ENCODE measurements around the gene CAMK1D.
"Not testable (repeated sequence)": the region's sequence is repeated elsewhere in the genome, so short reads cannot be mapped to it uniquely, and the experiment has no call there.

Gene CAMK1D

DNA sequence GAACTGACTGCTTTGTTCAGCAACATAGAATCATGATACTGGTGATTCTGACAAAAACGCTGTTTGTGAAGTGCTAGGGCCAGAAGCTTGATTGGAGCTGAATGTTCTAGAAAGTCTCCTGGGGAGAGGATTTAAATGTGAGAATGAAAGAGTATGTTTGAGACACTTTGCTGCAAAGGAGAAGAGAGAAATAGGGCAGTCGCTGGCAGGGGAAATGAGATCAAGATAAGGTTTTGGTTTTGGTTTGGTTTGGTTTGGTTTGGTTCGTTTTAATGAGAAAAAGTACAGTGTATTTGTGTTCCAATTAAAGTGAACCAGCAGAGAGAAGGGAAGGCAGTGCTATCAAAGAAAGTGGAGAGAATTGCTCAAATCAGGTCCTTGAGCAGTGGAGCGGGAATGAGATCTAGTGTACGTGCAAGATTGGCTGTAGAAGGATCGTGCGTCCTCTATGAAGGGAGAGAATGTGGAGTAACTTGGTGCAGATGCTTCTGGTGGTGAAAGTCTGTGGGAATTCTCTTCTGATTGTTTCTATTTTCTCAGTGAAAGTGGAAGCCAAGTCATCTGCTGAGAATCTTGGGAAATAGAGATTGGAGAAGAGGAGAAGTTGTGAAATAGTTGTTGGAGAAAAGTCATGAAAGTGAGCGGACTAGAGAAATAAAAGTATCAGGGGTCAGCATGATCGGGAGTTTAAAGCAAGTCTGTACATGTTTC is 381.6 kb downstream of the CAMK1D start:
- no peak for DNase-seq

DNA sequence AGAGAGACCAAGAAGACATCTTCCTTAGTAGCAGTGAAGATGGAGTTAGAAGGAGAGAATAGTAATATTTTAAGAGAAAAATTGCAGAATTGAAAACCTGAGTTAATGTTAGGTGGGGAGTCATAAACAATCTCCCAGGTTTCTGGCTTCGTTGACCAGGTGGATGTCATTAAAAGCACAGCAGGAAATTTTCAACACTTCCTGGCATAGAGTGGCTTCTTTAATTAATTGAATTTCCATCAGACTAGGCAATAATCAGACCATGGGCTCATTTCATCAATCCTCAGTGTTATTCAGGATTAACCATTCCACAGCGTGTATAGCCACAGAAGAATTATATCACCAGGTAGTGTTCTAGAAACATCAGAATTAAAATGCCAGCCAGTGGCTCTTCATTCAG is 383.9 kb downstream of the CAMK1D start:
- no peak for DNase-seq

DNA sequence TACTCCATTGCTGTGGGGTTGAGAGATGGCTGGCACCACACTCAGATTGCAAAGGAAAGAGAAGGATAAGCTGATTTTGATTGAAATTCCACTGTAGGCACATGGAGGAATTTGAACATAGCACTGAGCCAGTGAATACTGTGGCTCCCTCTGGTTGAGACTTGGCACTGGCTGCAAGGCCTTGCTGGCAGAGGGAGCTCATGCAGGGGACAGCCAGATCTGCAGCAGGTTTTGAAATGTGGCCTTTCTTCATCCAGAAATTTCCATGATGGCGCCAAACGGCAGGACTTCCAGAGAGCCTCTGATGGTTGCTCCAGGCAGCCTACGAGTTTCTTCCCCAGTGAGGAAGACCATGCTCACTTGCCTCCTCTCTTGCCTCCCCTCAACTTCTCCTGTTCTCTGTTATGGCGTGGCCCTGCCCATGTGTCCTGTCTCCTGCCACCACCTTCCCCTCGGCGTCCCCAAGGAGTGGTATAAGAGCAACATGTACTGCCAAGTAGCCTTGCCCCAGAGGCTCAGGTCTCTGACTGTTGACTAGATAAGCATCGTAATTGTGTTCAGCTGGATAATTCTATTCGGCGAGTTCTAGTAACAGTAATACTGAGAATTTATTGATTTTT is 386.6 kb downstream of the CAMK1D start:
- no peak for DNase-seq

DNA sequence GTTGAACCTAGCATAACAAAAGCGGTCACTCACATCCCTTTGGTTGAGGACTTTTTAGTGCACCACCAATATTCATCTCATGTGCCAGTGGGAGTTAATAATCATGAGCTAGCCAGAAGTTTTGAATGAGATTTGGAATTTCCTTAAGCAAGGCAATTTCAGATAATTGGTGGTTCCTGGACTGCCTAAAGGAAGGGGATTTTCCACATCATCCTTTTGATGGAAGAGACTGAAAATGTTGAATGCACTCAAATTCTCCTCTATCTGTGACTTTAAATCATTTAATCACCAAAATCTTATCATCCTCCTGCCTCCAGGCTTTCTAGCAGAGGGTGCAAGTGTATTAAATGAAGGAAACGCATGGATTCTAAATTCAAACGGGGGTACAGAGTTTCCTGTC is 391.5 kb downstream of the CAMK1D start:
- DNase-seq: no peak

DNA sequence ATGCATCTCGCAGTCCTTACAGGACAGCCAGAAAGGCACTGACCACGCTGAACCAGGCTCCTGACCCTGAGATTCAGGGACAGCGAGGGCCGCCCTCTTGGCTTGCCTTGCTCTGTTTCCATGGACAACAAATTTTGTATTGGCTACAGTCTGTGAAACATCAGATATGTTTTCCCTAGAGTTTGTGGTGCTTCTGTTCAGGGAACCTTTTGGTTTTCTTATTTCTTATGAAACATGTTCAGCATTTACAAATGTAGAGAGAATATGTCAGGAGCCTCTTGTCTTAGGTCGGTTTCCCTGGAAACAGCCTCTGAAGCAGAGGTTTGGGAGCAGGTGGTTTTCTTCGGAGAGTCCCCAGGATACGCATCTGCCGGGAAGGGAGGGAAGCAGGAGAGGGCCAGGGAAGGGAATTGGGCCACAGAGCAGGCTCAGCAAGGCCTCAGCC is 392.0 kb downstream of the CAMK1D start:
- DNase-seq: no peak

DNA sequence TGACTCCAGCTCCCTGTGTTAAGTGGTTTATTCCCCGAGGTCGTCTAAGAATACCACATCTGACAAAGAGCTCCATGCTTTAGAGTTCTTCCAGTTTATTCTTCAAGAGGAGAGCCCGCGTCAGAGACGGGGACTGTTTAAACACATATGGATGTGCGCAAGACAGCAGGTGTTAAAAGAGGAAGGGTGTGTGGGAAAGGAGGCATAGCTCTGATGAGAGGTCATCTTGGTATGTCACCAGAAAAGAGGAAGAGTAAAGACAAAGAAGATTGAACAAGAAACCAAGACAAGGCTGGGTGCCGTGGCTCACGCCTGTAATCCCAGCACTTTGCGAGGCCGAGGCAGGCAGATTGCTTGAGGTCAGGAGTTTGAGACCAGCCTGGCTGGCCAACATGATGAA is 393.4 kb downstream of the CAMK1D start:
- no peak for DNase-seq

DNA sequence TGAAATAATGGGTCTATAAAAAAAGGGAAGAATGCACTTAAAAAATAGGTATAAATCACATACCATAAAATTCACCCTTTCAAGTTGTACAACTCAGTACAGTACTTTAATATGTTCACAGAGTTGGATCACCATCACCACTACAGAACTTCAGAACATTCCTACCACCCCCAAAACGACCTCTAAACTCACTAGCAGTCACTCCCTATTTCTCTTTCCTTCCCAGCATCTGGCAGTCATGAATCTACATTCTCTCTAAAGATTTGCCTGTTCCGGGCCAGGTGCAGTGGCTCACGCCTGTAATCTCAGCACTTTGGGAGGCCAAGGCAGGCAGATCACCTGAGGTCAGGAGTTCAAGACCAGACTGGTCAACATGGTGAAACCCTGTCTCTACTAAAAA is 394.1 kb downstream of the CAMK1D start:
- DNase-seq: not testable (repeated sequence)

DNA sequence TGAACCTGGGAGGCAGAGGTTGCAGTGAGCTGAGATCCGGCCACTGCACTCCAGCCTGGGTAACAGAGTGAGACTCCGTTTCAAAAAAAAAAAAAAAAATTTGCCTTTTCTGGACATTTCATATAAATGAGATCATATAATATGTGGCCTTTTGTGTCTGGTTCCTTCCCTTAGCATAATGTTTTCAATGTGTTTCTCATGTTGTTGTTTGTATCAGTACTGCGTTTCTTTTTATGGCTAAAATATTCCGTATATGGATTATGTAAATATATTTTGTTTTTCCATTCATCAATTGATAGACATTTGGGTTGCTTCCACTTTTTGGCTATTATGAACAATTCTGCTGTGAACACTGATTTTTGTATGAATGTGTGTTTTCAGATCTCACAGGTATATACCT is 394.6 kb downstream of the CAMK1D start:
- DNase-seq: no peak

DNA sequence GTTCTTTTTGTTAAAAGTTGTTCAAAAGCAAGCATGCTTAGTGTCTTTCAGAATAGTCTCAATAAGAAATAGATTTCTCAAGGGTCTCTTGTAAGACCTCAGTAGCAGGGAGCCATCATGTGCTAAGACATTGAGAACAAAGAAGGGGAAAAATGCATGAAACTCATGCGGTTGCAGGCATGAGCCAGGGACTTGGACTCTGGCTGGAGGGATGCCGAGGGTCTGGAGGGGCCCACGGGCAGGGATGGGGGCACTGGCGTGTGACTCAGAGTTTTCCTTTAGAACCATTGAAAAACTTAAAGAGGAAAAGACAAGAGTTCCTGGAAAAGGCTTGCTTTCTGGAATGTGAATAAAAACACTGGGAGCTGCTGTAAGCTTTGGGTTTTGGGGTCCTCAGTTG is 398.8 kb downstream of the CAMK1D start:
- DNase-seq: no peak

DNA sequence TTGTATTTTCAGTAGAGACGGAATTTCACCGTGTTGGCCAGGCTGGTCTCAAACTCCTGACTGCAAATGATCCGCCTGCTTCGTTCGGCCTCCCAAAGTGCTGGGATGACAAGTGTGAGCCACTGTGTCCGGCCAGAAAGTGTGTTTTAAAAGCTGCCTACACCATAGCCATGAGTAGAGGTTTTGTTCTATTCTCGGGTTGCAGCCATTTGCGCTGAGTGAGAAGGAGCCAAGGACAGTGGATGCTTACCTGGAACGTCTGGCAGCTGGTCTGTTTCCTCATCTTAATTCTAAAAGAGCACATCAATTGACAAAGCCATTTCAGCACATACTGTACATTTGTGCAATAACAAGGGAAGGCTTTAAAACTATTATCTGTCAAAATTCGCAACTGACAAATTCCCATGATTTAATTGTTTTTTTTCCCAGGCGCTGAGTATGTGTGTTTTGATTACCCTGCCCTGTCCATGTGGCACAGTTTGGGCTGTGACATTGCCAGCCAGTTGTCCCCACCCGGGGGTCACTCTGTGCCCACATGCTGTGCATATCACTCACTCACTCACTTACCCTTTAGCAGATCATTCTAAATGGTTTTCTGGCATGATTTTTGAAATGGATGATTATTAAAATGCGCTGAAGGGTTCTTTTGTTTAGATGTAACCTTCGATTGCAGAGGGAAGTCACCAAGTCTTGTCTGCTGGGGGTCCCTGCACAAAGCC is 400.6 kb downstream of the CAMK1D start:
- no peak for DNase-seq

DNA sequence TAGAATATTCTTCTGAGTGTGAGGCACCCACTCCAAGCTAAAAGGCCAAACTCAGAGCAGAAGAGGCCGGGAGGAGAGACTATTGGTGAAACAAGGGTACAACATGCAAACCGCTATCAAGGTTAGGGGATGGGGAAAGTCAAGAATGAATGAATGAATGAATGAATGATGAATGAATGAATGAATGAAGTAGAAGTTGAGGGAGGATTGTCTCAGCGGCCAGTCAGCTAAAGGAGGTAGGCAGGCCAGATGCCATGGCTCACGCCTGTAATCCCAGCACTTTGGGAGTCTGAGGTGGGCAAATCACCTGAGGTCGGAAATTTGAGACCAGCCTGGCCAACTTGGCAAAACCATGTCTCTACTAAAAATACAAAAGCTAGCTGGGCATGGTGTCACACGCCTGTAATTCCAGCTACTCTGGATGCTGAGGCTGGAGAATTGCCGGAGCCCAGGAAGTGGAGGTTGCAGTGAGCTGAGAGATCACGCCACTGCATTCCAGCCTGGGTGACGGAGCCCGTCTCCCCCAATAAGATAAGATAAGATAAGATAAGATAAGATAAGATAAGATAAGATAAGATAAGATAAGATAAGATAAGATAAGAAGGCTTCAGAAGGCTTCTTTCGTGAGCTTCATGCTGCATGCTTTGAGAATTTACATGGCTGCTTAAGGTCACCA is 401.3 kb downstream of the CAMK1D start:
- no peak for DNase-seq

DNA sequence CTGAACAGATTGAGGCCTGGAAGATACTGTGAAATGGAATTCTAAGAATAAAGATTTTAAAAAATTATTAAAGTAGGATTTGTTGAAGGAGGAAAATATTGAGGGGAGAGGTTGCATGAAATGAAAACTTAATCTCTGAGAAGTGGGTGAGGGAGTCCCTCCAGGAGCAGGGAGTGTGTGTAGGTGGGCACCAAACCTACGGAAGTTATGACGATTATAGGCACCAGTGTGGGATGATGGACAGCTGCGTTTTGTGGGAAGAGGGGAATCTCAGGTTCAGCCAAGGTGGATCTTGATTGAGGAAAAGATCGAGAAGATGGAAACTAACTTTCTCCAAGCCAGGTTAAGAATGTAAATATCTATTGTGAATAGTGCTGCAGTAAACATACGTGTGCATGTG is 405.7 kb downstream of the CAMK1D start:
- DNase-seq: no peak

DNA sequence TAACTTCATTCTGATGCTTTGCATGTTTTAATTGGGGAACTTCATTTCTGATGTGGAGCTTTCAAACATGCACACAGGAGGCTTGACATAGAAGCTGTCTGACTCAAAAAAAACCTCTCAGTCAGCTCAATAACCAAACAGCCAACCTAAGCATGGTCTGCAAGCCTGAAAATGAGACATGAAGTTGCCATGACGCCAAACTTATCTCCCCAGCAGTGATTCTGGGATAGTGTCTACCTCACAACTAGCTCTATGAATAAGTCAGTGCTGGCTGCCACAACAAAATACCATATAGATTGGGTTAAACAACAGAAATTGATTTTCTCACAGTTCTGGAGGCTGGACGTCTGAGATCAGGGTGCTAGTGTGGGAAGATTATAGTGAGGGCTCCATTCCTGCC is 408.0 kb downstream of the CAMK1D start:
- DNase-seq: no peak

DNA sequence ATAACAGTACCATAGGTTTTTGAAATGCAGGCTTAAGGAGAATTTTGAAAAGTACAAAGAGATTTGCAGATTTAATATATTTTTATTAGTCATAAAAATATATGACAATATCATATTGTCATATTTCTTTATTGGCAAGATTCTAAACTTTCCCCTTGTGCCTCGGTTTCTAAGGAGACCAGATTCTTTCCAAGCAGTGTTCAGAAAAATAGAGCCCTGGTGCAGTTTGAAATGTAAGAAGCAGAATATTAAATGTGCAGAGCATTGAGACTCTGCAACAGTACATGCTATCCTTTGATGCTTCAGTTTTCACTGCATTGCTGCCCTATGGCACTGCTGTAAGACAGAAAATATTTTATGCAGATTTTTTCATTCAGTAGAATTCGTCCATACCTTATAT is 408.9 kb downstream of the CAMK1D start:
- DNase-seq: no peak

DNA sequence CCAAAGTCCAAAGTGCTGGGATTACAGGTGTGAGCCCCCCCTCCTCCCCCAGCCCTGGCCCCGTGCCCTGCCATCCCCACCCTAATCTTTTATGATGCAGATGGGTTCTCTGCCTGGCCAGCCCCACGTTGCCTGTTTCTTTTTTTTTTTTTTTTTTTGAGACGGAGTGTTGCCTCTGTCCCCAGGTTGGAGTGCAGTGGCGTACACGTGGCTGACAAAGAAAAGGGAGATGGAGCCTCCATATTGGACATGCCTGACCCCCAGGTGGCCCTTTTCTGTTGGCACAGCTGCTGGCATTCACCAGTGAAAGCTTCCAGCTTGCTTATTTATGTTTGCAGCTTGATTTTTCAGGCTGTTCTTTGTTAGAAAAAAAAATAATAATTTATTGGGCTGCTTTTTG is 416.9 kb downstream of the CAMK1D start:
- no peak for DNase-seq

DNA sequence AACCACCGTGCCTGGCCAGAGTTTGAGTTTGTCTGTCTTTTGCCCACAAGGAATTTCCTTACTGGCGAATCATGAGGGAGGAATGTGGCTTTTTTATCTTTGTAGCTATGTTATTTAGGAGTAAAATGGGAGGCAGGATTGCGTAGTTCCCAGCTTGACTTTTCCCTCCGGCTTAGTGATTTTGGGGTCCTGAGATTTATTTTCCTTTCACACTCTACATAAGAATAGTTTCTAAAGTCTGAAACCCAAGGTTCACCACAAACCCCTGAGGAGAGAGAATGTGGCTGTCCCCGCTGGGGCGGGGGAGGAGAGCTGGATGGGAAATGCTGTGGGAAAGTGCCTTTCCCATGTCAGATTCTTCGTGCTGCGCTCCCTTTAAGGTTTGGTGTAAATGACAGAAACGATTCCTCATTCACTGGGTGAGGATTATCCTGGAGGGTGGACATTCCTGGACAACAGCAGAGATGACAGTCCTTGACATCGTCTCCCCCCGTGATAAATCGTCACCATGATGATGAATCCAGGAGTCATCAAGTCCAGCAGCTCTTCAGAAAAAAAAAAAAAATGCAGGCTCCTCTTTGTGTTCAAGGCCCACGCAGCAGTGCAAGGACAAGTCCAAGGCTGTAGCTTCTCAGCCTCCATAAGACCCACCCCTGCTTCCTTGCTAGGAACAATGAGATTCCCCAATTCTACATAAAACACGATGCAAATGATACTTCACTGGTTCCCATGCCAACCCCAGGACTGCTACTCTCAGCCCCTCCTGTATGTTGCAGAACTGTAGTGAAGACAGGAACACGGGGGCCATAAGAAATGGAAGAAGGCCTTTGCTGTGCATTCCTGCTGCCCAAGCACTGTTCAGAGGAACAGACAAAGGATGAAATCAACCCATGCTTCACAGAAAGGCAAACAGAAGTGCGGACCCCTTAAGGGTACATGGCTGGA is 419.1 kb downstream of the CAMK1D start:
- peak; percentile 64 for DNase-seq

DNA sequence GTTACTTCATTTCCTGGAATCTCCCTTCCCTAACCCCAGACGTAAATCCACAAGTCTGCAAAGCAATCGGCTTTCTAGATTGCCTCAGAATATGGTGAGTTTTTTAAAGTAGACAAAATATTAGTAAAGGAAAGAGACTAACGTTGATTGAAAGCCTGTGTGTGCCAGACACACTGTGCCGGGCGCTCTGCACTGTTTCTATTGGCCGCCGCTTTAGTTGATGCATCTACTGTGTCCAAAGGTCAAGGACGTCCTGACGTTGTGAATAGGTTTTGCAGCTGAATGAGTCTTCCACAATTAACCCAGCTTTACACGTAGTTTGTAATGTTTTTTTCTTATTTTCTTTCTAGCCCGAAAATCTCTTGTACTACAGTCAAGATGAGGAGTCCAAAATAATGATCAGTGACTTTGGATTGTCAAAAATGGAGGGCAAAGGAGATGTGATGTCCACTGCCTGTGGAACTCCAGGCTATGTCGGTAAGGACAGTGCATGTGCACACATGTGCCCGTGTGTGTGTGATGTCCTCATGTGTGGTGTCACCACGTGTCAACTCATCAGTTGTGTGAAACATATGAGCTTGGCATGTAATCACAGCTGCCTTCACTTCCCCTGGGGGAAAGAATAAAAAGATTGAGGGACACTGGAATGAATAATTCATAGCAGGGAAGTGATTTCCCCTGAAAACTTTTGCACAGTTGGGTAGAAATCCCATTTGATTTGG is 420.1 kb downstream of the CAMK1D start:
- DNase-seq: no peak

DNA sequence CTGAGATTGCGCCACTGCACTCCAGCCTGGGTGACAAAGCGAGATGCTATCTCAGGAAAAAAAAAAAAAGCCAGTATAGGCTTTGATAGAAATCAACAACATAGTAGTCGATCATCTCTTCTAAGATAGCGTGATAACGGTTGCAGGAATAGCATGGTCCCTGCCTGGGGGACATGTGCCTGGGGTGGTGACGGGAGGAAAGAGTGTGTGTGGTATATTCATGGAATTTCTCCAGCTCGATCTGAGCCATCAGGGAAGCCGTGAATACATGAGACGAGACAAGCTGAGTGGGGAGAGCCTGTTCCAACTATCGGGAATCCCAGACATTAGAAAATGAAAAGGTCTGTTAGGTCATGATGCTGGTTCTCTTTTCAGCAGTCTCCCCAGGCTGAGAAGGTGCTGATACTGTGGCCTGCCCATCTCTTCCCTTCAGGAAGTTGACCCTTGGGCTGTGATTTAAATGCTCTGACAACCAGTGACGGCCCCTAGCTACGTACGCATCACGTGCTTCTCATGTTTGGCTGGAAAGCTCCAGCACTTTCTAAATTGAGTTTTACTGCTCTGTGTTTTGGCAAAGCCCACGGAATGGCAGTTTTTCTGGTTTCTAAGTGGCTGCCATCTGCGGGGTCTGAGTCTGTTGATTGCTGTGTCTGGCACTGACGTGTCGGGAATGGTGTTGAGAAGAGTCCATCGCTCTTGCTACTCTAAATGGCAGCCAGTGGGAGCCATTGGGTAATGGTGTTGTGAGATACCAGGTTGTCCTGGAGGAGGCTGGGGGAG is 422.8 kb downstream of the CAMK1D start:
- no peak for DNase-seq

DNA sequence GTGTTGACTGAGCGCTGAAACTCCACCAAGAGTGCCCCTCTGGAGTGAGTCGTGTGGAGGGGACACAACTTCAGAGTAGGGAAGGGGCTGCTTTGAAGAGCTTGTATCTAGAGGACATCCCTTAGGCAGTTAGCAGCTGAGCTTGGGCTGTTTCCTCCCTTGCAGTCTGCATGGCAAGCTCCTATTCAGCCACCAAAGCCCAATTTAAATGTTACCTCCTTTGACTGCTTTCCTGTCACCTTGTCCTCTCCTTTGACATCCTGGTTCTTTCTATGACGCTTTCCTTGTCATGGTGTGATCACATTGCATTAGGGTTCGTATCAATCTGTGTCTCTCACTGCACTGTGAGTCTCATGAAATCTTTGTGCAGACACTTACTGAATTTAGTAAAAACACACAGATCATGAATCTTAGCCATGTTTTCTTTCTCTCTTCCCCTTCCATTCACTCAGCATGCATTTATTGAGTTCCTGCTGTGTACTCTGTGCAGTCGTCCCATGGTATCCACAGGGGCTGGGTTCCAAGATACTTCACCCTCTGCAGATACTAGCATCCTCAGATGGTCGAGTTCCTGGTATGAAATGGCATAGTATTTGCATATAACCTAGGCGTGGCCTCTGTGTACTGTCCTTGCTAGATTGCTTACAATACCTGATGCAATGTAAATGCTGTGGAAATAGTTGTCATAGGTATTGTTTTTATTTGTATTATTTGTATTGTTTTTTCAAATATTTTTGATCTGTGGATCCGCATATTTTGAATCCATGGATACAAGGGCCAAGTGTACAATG is 423.6 kb downstream of the CAMK1D start:
- no peak for DNase-seq
